ENCODE measurements around the gene TUBGCP3.

DNA sequence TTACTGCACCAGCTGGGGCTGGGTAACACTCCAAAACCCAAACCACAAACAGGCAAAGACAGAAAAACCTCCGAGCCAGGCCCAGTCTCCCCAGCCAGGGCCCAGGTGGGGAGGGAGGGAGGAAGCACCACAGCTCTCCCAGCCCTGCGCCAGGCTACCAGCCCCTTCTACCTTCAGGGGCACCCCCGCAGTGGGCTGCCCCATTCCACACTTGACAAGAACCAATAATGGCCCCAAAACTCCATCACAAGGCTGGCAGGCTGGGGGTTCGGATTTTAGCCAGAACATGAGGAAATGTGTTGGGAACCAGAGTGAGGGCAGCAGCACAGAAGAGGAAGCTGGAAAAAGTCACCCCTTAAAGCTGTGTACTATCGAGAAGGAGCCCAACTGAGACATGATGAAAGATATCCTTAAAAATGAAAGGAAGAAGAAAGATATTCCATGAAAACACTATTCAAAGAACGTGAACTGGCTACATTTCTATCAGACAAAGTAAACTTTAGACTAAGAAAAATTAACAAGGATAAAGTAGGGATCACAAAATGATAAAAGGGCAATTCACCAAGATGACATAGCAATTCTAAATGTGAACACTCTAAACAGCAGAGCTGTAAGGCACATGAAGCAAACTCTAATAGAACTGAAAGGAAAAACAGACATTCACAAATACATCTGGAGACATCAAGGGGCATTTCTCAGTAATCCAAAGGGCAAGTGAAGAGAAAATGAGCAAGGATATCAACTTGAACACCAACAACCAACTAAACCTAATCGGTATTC, 12.9 kb downstream of the TUBGCP3 start:
- TF ChIP-seq, protein P1, sequence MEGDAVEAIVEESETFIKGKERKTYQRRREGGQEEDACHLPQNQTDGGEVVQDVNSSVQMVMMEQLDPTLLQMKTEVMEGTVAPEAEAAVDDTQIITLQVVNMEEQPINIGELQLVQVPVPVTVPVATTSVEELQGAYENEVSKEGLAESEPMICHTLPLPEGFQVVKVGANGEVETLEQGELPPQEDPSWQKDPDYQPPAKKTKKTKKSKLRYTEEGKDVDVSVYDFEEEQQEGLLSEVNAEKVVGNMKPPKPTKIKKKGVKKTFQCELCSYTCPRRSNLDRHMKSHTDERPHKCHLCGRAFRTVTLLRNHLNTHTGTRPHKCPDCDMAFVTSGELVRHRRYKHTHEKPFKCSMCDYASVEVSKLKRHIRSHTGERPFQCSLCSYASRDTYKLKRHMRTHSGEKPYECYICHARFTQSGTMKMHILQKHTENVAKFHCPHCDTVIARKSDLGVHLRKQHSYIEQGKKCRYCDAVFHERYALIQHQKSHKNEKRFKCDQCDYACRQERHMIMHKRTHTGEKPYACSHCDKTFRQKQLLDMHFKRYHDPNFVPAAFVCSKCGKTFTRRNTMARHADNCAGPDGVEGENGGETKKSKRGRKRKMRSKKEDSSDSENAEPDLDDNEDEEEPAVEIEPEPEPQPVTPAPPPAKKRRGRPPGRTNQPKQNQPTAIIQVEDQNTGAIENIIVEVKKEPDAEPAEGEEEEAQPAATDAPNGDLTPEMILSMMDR (IDR thresholded peaks at IDR 0.05 in 2 of 3, conservative IDR thresholded peaks at IDR 0.05 in 1 of 3; ENCODE audit: borderline replicate concordance in 1 of 3, insufficient read depth in 1 of 3, low read depth in 2 of 3, low read length in 2 of 3), result no peak
- TF ChIP-seq CEBPB (IDR thresholded peaks at IDR 0.05; ENCODE audit: low read depth), result no peak
- no peak for TF ChIP-seq POLR2AphosphoS5 (IDR thresholded peaks at IDR 0.05; ENCODE audit: low read depth, low read length)
- no peak for TF ChIP-seq EZH2 (IDR thresholded peaks at IDR 0.05)

Measured in HCT116 (cell line).